PC-3 (cell line): ENCODE data around the gene ARHGAP15. TPM values are rescaled to one million over a fixed set of nuclear protein-coding genes. Genes with fewer than 3 reads are reported as not detected.
A peak's percentile ranks its signal among the peaks of the same experiment; 100 is the strongest.

Experiments used
- ATAC-seq: fragments of 200-7000 bp; cut with Tn5 transposase; 2 replicates; pipeline ENCODE4 v1.9.1; 2020; ENCODE audit warnings: mild to moderate bottlenecking, moderate library complexity
- BruUV-seq: library from RNA; stranded (reverse); fragments of 400-500 nt; replicated peaks from 2 replicates; lab custom pipeline; 2021; lab: Mats Ljungman, UMichigan
- CTCF ChIA-PET: fragments of 300-600 bp; sonication (Branson Sonifier 250); formaldehyde crosslinking; loops from one replicate; lab custom pipeline; 2022; ENCODE audit warnings: antibody characterized with exemption; lab: Charles Lee
- POLR2A ChIA-PET: fragments of 300-600 bp; sonication (Branson Sonifier 250); formaldehyde crosslinking; loops from one replicate; lab custom pipeline; 2022; ENCODE audit warnings: antibody characterized with exemption; ENCODE audit not compliant: unreplicated experiment; lab: Charles Lee
- DNase-seq: peaks from one replicate; pipeline ENCODE4 v3.0.0-alpha.2; 2015
- H2AFZ ChIP-seq: fragments of 300-600 bp; sonication (generic); 2 replicates; pipeline ENCODE4 v1.6.0; 2016; ENCODE audit warnings: antibody characterized with exemption, low read length
- H3F3A ChIP-seq: fragments of 300-600 bp; sonication (generic); one replicate; pipeline ENCODE4 v1.6.0; 2017; ENCODE audit warnings: antibody characterized with exemption, low read length, control low read depth, mild to moderate bottlenecking; ENCODE audit not compliant: unreplicated experiment
- H3K27ac ChIP-seq: fragments of 300-600 bp; sonication (generic); 2 replicates; pipeline ENCODE4 v1.5.1; 2016; ENCODE audit warnings: mild to moderate bottlenecking, low read length
- H3K27me3 ChIP-seq: fragments of 300-600 bp; sonication (generic); 2 replicates; pipeline ENCODE4 v1.6.1; 2016; ENCODE audit warnings: low read length, mixed read lengths
- H3K36me3 ChIP-seq: fragments of 300-600 bp; sonication (generic); 2 replicates; pipeline ENCODE4 v1.6.1; 2016; ENCODE audit warnings: low read depth, mixed run types, low read length, mixed read lengths
- H3K4me1 ChIP-seq: fragments of 300-600 bp; sonication (generic); 2 replicates; pipeline ENCODE4 v1.5.1; 2016; ENCODE audit warnings: low read length; ENCODE audit not compliant: insufficient read depth
- H3K4me2 ChIP-seq: fragments of 300-600 bp; sonication (generic); 2 replicates; pipeline ENCODE4 v1.6.0; 2016; ENCODE audit warnings: low read length
- H3K4me3 ChIP-seq: fragments of 300-600 bp; sonication (generic); 2 replicates; pipeline ENCODE4 v1.5.1; 2016; ENCODE audit warnings: mild to moderate bottlenecking, low read length, mixed read lengths
- H3K79me2 ChIP-seq: fragments of 300-600 bp; sonication (generic); 2 replicates; pipeline ENCODE4 v1.6.1; 2017; ENCODE audit warnings: low read length, mixed read lengths
- H3K9ac ChIP-seq: fragments of 300-600 bp; sonication (generic); 2 replicates; pipeline ENCODE4 v1.6.0; 2016; ENCODE audit warnings: mild to moderate bottlenecking, low read length
- H3K9me2 ChIP-seq: fragments of 300-600 bp; sonication (generic); replicated peaks from 2 replicates; pipeline ENCODE4 v1.6.1; 2016; ENCODE audit warnings: mixed run types, low read length, mixed read lengths
- H3K9me3 ChIP-seq: fragments of 300-600 bp; sonication (generic); 2 replicates; pipeline ENCODE4 v1.6.1; 2016; ENCODE audit warnings: low read length, mixed read lengths
- H4K20me1 ChIP-seq: fragments of 300-600 bp; sonication (generic); 2 replicates; pipeline ENCODE4 v1.6.1; 2016; ENCODE audit warnings: low read length, mixed read lengths
- EZH2 ChIP-seq: fragments of 300-600 bp; sonication (generic); IDR thresholded peaks from one replicate; pipeline ENCODE4 v1.6.1; 2017; ENCODE audit warnings: antibody characterized with exemption, mild to moderate bottlenecking, low read length; ENCODE audit not compliant: unreplicated experiment
- EZH2phosphoT487 ChIP-seq: fragments of 300-600 bp; sonication (generic); IDR thresholded peaks from 2 replicates; pipeline ENCODE4 v1.6.1; 2018; ENCODE audit warnings: mild to moderate bottlenecking, antibody characterized with exemption, low read length, borderline replicate concordance
- intact Hi-C: fragments of 100-400 bp; cut with micrococcal nuclease; formaldehyde crosslinking; loops from 2 replicates; pipeline ENCODE4 v1.9.0; 2023
- total RNA-seq: library from RNA; depleted of rRNA; stranded (reverse); fragments of >200 nt; gene quantifications from 2 replicates; pipeline ENCODE4 v1.2.3, GENCODE V29; 2014
- TF ChIP-seq, protein P1 (sequence below): fragments of 300-600 bp; sonication (generic); conservative IDR thresholded peaks from 2 replicates; pipeline ENCODE4 v1.5.1; 2017; ENCODE audit warnings: antibody characterized with exemption, low read depth, mild to moderate bottlenecking, low read length

ARHGAP15 gene
- total RNA-seq, 1 experiment from 2014 or later = not detected

DNA sequence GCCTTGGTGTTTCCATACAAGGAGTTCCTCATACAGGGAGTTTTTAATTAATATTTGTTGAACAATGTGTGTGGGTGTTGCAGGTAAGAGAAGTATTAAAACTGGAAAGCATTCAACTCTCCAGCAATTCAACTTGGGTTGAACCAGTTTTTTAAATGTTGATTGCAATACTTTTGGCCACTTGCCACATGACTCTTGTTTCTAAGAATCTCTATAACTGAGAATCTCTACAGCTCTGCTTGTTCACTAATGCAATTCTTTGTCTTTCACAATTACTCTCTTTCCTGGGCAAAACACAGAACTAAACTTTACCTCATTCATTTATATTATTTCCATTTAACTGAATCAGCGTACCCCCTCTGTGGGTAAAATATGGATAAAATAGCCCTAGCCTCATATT is 429.4 kb downstream of the ARHGAP15 start:
- Histone ChIP-seq H4K20me1 (no peaks in the 10 kb centered on the region), H3K4me2 (no peak overlapping the region), H3K79me2 (no peaks in the 10 kb centered on the region), H3K4me3 (no peak overlapping the region), H3K27me3 (no peaks in the 10 kb centered on the region), H2AFZ (no peak overlapping the region), H3K9me2 (no peaks in the 10 kb centered on the region), H3F3A (no peaks in the 10 kb centered on the region), H3K27ac (no peak overlapping the region), H3K4me1 (no peaks in the 10 kb centered on the region), H3K9ac (no peak overlapping the region), H3K9me3 (no peaks in the 10 kb centered on the region), H3K36me3 (no peaks in the 10 kb centered on the region)
- TF ChIP-seq EZH2phosphoT487 (no peak), EZH2 (no peak)
- TF ChIP-seq, protein P1, sequence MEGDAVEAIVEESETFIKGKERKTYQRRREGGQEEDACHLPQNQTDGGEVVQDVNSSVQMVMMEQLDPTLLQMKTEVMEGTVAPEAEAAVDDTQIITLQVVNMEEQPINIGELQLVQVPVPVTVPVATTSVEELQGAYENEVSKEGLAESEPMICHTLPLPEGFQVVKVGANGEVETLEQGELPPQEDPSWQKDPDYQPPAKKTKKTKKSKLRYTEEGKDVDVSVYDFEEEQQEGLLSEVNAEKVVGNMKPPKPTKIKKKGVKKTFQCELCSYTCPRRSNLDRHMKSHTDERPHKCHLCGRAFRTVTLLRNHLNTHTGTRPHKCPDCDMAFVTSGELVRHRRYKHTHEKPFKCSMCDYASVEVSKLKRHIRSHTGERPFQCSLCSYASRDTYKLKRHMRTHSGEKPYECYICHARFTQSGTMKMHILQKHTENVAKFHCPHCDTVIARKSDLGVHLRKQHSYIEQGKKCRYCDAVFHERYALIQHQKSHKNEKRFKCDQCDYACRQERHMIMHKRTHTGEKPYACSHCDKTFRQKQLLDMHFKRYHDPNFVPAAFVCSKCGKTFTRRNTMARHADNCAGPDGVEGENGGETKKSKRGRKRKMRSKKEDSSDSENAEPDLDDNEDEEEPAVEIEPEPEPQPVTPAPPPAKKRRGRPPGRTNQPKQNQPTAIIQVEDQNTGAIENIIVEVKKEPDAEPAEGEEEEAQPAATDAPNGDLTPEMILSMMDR = no peak
- ATAC-seq (no peak), DNase-seq (peak; percentile 53)
- BruUV-seq = no TSS peak
- ChIA-PET POLR2A (no interaction called here), CTCF (no interaction called here)
- intact Hi-C loops = no loop called here

DNA sequence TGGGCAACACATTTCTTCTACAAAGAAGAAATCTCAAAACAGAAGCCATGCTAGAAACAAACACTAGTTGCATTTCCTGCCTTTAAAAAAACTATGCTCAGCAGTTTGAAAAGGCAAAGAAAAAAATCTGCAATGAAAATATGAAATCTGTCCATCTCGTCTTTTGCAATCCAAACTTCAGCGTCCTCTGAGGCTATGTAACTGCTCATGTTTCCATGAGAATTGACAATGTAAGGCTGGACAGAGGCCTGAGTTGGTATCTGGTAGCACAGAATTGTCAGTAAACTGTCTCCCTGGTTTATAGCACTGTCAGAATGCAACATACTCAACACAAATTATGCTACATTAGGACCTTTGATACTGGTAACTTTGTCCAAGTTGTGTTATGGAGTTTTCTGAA is 429.9 kb downstream of the ARHGAP15 start:
- Histone ChIP-seq H4K20me1 (no peaks in the 10 kb centered on the region), H3F3A (no peaks in the 10 kb centered on the region), H3K9me2 (no peaks in the 10 kb centered on the region), H3K79me2 (no peaks in the 10 kb centered on the region), H3K4me2 (no peak overlapping the region), H2AFZ (no peak overlapping the region), H3K4me3 (no peak overlapping the region), H3K9me3 (no peaks in the 10 kb centered on the region), H3K9ac (no peak overlapping the region), H3K27me3 (no peaks in the 10 kb centered on the region), H3K27ac (no peak overlapping the region), H3K4me1 (no peaks in the 10 kb centered on the region), H3K36me3 (no peaks in the 10 kb centered on the region)
- CTCF ChIA-PET = no interaction called here
- TF ChIP-seq, protein P1 = no peak
- no peak for TF ChIP-seq EZH2phosphoT487
- TF ChIP-seq EZH2 = no peak
- POLR2A ChIA-PET = no interaction called here
- no TSS peak for BruUV-seq
- DNase-seq (no peak), ATAC-seq (no peak)
- intact Hi-C loops = no loop called here

DNA sequence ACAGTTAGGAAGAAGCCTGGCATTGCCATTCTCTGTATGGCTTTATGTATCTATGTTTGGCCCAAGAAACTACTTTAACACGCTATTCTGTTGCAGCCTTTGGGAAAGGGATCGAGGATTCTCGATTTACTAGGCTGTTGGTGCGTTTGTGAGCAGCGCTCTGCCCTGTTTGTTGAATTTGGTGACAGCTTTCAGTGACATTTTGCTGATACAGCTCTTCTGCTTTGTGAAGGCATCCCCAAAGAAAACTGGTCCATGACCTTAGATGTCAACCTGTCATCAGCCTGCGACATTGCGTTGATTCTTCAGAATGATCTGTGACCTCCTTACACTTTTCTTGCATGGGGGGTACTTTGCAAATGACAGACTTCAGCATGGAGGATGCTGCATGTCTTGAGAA is 431.5 kb downstream of the ARHGAP15 start:
- H3K9ac ChIP-seq = no peak overlapping the region
- DNase-seq = no peak
- no peak for ATAC-seq
- H3K4me1 ChIP-seq = no peaks in the 10 kb centered on the region
- no peak overlapping the region for H3K4me3 ChIP-seq
- no peaks in the 10 kb centered on the region for H3K36me3 ChIP-seq
- no peak overlapping the region for H2AFZ ChIP-seq
- no peaks in the 10 kb centered on the region for H3F3A ChIP-seq
- no peaks in the 10 kb centered on the region for H4K20me1 ChIP-seq
- no peak overlapping the region for H3K27ac ChIP-seq
- CTCF ChIA-PET = no interaction called here
- BruUV-seq = no TSS peak
- no peaks in the 10 kb centered on the region for H3K9me2 ChIP-seq
- H3K4me2 ChIP-seq = no peak overlapping the region
- no peaks in the 10 kb centered on the region for H3K27me3 ChIP-seq
- intact Hi-C loops = no loop called here
- TF ChIP-seq, protein P1 = no peak
- TF ChIP-seq EZH2 (no peak), EZH2phosphoT487 (no peak)
- POLR2A ChIA-PET = no interaction called here
- H3K79me2 ChIP-seq = no peaks in the 10 kb centered on the region
- no peaks in the 10 kb centered on the region for H3K9me3 ChIP-seq
